ENCODE data around the gene SCO1.

DNA sequence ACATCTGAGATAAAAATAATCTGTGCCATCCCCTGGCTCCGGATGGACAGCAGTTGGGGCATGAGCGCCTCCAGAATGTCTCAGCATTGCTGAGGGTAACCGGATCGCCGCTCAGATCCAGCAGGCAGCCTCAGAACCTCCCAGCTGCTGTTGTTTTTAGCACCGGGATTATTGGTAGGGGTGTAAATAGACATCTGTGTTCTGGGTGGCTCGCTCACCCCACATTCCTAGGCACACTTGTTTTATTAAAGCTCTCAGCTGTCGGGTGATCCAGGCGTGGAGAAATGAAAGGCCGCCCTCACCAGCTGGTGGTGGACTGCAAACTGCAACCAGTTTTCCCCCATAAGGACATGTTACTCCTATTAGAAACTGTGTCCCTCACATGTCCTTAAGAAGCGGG is 72.4 kb downstream of the SCO1 start:
- TF ChIP-seq POLR2A (IDR thresholded peaks at IDR 0.05; ENCODE audit: low read depth, low read length) (no peak), POLR2AphosphoS5 (IDR thresholded peaks at IDR 0.05; ENCODE audit: insufficient read depth, low read depth, low read length) (no peak), EZH2 (IDR thresholded peaks at IDR 0.05; ENCODE audit: borderline replicate concordance, low read depth, low read length, severe bottlenecking) (no peak)
- TF ChIP-seq, protein P1, sequence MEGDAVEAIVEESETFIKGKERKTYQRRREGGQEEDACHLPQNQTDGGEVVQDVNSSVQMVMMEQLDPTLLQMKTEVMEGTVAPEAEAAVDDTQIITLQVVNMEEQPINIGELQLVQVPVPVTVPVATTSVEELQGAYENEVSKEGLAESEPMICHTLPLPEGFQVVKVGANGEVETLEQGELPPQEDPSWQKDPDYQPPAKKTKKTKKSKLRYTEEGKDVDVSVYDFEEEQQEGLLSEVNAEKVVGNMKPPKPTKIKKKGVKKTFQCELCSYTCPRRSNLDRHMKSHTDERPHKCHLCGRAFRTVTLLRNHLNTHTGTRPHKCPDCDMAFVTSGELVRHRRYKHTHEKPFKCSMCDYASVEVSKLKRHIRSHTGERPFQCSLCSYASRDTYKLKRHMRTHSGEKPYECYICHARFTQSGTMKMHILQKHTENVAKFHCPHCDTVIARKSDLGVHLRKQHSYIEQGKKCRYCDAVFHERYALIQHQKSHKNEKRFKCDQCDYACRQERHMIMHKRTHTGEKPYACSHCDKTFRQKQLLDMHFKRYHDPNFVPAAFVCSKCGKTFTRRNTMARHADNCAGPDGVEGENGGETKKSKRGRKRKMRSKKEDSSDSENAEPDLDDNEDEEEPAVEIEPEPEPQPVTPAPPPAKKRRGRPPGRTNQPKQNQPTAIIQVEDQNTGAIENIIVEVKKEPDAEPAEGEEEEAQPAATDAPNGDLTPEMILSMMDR (IDR thresholded peaks at IDR 0.05; ENCODE audit: extremely low read depth in 1 of 2, insufficient read depth in 1 of 2, low read depth in 1 of 2, low read length in 2 of 2), result no peak
- TF ChIP-seq, protein P2, sequence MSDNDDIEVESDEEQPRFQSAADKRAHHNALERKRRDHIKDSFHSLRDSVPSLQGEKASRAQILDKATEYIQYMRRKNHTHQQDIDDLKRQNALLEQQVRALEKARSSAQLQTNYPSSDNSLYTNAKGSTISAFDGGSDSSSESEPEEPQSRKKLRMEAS (IDR thresholded peaks at IDR 0.05; ENCODE audit: insufficient read depth, insufficient read length), result no peak
